GM19452 (cell line): ENCODE measurements around the gene PCNT.

ENCODE experiments used
- ATAC-seq: cut with Tn5 transposase; IDR thresholded peaks from one replicate; pipeline ENCODE4 v1.9.1; 2021; ENCODE audit not compliant: unreplicated experiment

Gene PCNT

GRCh38 chr21:46328151-46328550 lies 4.2 kb downstream of the PCNT start:
- no peak for ATAC-seq

DNA sequence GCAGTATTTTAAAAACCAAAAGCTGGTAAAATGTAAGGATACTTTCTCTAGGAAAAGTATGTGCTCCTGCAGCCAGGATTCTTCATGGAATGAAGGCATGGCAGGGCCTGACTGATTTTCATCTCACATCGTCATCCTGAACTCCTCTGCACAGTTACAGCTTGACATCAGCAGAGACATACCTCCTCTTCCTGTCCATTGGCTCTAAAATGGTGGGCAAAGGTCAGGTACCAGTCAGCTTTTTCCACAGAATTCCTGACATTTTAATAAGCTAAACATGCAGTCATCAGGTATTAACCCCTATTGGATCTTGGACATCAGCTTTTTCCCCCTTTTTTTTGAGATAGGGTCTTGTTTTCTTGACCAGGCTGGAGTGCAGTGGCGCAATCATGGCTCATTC lies 5.8 kb downstream of the PCNT start:
- no peak for ATAC-seq

DNA sequence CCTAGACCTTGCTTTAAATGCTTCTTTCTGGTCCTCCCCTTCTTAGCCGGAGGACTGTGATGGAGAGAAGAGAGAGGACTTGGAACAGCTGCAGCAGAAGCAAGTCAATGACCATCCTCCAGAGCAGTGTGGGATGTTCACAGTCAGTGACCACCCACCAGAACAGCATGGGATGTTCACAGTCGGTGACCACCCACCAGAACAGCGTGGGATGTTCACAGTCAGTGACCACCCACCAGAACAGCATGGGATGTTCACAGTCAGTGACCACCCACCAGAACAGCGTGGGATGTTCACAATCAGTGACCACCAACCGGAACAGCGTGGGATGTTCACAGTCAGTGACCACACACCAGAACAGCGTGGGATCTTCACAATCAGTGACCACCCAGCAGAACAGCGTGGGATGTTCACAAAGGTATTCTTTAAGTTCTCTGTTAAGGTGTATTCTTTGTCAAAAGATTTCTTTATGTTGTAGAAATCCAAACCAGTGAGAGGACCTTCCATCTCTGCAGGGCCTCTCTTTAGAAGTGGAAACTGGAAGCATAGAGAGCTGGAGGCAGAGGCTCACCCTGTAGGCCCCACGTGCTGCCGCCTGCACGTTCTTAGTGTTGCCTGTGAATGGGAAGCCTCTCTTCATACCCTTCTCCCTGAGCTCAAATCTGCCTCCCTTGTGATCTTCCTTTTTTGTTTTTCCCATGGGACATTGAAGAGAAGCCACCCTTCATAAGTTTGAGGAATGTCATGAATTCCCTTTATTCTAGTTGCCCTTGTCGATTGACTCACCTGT lies 10.6 kb downstream of the PCNT start:
- ATAC-seq, result no peak

DNA sequence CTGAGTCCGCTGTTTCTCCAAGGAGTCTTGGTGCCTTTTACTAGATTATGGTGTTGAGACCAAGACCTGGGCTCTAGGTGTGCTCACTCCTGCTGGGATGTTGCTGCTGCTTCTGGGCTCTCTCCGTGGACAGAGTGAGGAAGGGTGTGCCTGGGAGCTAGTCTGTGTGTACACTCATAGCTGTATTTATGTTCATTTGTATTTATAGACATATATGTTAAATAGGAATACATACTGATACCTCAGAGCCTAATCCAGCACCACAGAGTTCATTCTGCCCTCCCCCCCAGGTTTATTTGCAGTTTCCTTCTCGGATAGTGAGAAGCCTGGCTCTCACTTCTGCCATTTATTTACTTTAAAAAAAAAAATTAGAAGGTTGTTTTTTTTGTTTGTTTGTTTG lies 12.6 kb downstream of the PCNT start:
- ATAC-seq, result no peak

DNA sequence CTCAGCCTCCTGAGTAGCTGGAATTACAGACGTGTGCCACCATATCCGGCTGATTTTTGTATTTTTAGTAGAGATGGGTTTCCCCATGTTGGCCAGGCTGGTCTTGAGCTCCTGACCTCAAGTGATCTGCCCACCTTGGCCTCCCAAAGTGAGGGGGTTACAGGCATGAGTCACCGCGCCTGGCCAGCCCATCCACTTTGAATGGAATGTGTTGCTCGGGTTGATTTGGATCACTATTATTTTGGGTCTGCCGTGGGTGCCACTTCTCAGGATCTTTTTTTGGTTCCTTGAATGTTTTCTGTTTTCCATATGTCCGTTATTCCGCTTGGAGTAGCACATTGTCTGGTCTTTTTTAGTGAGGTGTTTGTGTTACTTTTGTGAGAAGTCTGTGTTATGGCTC lies 17.0 kb downstream of the PCNT start:
- ATAC-seq, result no peak

GRCh38 chr21:46344219-46344915 lies 20.4 kb downstream of the PCNT start:
- ATAC-seq, result no peak

- no peak for ATAC-seq
Measured at GRCh38 chr21:46345861-46346260, 21.9 kb downstream of the PCNT start.

GRCh38 chr21:46346296-46347202 lies 22.6 kb downstream of the PCNT start:
- no peak for ATAC-seq

DNA sequence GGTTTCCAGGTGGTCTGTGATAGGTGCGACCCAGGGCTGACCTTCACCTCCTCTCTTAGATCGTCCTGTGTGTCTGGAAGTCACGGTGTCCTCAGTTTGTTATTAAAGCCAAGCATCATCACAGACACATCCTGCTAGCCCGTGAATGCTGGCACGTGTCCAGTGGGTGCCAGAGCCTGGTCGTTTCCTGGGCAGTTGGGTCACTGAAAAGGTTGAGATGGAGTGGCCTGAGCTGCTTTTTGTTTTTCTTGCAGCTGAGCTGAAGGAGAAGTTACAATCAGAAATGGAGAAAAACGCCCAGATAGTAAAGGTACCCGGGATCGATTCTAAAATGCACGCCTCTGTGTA lies 23.2 kb downstream of the PCNT start:
- no peak for ATAC-seq

DNA sequence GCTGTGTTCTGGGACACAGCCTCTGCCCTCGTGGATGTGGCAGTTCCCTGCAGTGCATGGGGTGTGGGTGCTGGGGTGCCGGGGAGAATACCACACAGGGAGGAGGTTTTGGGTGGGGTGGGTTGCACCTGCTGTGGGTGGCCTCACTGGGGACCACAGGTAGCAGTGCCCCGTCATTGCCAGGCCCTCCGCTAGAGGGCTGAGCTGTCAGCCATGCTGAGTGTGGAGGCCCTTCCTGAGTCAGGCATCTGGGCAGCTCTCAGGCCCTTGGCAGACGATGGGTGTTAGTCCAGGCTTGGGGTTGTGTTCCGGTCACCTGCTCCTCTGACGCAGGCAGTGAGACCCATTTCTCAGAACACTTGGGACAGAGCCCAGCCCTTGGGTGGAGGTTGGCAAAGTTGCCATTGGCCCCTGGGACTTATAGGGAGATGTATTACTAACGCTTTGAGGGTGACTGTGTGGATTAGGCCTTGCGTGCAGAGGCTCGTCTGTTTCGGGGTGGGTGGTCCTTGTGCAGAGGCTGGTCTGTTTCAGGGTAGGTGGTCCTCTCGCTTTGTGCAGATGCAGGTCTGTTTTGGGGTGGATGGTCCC lies 23.9 kb downstream of the PCNT start:
- ATAC-seq, result no peak

- no peak for ATAC-seq
Measured at GRCh38 chr21:46349134-46349760, 25.3 kb downstream of the PCNT start.

DNA sequence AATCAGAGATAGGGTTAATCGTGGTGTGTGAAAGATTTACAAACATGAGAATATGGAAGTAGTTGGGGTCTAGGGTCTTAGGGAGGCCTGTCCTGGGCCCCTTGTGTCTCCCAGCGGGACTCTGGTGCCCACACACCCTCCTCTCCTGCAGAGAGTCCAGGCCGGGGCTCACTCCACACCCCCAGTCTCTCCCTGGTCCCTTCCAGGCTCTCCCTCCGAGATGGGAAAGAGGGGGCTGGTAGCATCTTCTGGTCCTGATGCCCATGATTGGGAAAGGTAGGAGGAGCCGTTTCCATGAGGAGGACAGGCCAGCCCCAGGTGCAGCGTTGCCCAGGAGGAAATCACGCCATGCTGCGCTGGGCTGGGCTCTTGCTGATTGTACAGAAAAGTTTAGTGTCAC lies 26.6 kb downstream of the PCNT start:
- ATAC-seq, result no peak

GRCh38 chr21:46350981-46351380 lies 27.0 kb downstream of the PCNT start:
- ATAC-seq, result no peak

GRCh38 chr21:46351476-46352163 lies 27.7 kb downstream of the PCNT start:
- no peak for ATAC-seq

DNA sequence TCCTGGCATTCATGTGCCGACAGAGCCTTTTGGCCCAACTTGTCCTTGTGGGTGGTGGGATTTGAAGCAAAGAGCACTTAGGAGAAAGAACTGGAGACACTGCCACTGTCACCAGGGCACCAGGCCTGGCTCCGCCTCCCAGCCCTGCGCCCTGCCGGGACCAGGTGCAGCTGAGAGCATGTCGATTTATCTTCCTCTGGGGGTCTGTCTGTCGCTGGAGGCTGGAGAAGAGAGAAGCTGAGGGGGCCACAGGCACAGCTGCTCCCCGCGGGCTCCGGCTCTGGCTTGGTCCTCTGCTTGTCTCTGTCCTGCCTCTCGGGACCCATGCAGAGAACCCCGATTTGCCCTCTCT lies 28.2 kb downstream of the PCNT start:
- ATAC-seq, result no peak

GRCh38 chr21:46352913-46353312 lies 29.0 kb downstream of the PCNT start:
- no peak for ATAC-seq

DNA sequence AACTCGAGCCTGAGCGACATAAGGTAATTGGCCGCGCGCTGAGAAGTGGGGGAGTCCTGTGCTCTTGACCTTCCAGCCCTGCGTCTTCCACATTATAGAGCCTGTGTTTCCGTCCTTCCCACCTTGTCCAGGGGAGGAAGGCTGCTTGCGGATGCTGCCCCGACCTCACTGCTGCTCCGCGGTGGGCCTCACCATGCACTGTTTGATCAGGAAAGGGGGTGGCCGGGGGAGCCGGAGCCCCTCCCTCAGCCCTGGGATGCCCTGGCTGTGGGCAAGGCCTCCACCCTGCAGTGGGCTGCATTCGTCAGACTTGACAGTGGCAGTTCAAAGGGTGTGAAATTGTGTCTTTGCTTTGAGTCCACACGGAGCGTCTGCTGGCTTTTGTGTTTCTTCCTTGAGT lies 30.1 kb downstream of the PCNT start:
- ATAC-seq, result no peak

GRCh38 chr21:46354518-46354917 lies 30.6 kb downstream of the PCNT start:
- no peak for ATAC-seq

GRCh38 chr21:46355161-46356004 lies 31.4 kb downstream of the PCNT start:
- ATAC-seq, result no peak

DNA sequence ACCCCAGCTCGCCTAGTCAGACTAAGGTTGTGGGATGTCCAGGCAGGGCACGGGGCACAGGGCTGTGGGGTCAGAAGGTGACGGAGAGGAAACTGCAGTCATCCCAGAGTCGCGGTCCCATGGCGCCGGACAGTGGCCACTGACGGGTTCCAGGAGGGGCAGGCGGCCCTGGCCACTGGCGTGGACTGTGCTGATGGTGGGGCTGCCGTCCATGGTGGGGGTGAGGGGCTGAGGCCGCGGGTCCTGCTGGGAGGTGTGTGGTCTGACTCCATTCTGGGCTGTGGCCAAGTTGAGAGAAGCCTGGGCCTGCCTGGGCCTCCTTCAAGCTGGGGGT lies 32.0 kb downstream of the PCNT start:
- no peak for ATAC-seq
